Measurements from ENCODE around the gene TRIM14. TPM values are rescaled to one million over a fixed set of nuclear protein-coding genes. Genes with fewer than 3 reads are reported as not detected.

The TRIM14 gene
- total and polyA plus RNA-seq, 2 of the 13 experiments (the other 11 are each of a cell fraction or from before 2014, with no cell fraction given), result 9.2 to 13.0 TPM

- no peak for TF ChIP-seq ZNF572 (CRISPR knock-in tag; IDR thresholded peaks at IDR 0.05)
- TF ChIP-seq ZNF784 (CRISPR knock-in tag; IDR thresholded peaks at IDR 0.05; ENCODE audit: borderline replicate concordance), result peak; percentile 54; the same call in 1 of the 2 replicates
- TF ChIP-seq ZSCAN12 (CRISPR knock-in tag; IDR thresholded peaks at IDR 0.05), result no peak
- no peak for TF ChIP-seq ZNF207 (IDR thresholded peaks at IDR 0.05; ENCODE audit: borderline replicate concordance)
- TF ChIP-seq CBX5 (CRISPR knock-in tag; IDR thresholded peaks at IDR 0.05; ENCODE audit: borderline replicate concordance), result no peak
- no peak for TF ChIP-seq NR2F1 (CRISPR knock-in tag; IDR thresholded peaks at IDR 0.05)
- no peak for TF ChIP-seq NCOA5 (CRISPR knock-in tag; IDR thresholded peaks at IDR 0.05)
- no peak; the same call in 1 of the 2 replicates for TF ChIP-seq ZNF816 (CRISPR knock-in tag; IDR thresholded peaks at IDR 0.05; ENCODE audit: borderline replicate concordance)
- peak; percentile 59 for TF ChIP-seq DRAP1 (CRISPR knock-in tag; IDR thresholded peaks at IDR 0.05)
- no peak for TF ChIP-seq ZNF740 (CRISPR knock-in tag; IDR thresholded peaks at IDR 0.05)
- no peak for TF ChIP-seq TRIM22 (IDR thresholded peaks at IDR 0.05)
- TF ChIP-seq ZNF18 (CRISPR knock-in tag; IDR thresholded peaks at IDR 0.05; ENCODE audit: insufficient replicate concordance), result peak; percentile 9
- peak; percentile 73; the same call in 1 of the 2 replicates for TF ChIP-seq ZNF274 (CRISPR knock-in tag; IDR thresholded peaks at IDR 0.05)
- TF ChIP-seq CREBL2 (CRISPR knock-in tag; IDR thresholded peaks at IDR 0.05; ENCODE audit: borderline replicate concordance), result no peak
- TF ChIP-seq ZNF839 (CRISPR knock-in tag; IDR thresholded peaks at IDR 0.05; ENCODE audit: borderline replicate concordance), result no peak
- TF ChIP-seq ZNF543 (CRISPR knock-in tag; IDR thresholded peaks at IDR 0.05), result 0 out of 2 replicates have a peak, but pooled peaks have one; percentile 73
- no peak for TF ChIP-seq HMGXB3 (CRISPR knock-in tag; IDR thresholded peaks at IDR 0.05; ENCODE audit: borderline replicate concordance)
- TF ChIP-seq ZFP1 (CRISPR knock-in tag; IDR thresholded peaks at IDR 0.05), result no peak; the same call in 1 of the 2 replicates
- no peak for TF ChIP-seq PLRG1 (conservative IDR thresholded peaks at IDR 0.05)
These were observed 62.5 kb downstream of the TRIM14 start, which contains the start of gene NANS (continued) for GRCh38 chr9:98056269-98057137.

Measured in HepG2 (cell line).